Kidney (tissue), 14 donors: ENCODE data around the gene NSD2. TPM values are rescaled to one million over a fixed set of nuclear protein-coding genes. Genes with fewer than 3 reads are reported as not detected.
A peak's percentile ranks its signal among the peaks of the same experiment; 100 is the strongest.

ENCODE experiments used
- DNase-seq, 5 donors: peaks; one replicate each; pipeline ENCODE4 v3.0.0-alpha.2; 2013 to 2020
- FAIRE-seq: peaks from 2 replicates; lab custom pipeline; 2012; peaks lifted over from hg19 to GRCh38; lab: Jason Lieb, UNC
- H3K27ac ChIP-seq, 2 donors: one replicate each; pipeline ENCODE4 v1.7.0; 2013; ENCODE audit warnings: low read depth in 2 of 2, low read length in 2 of 2, inconsistent platforms in 1 of 2
- H3K27me3 ChIP-seq: one replicate; pipeline ENCODE4 v1.7.1; 2013; ENCODE audit warnings: low read length, inconsistent platforms; ENCODE audit not compliant: control insufficient read depth, insufficient read depth
- H3K36me3 ChIP-seq, 3 donors: one replicate each; pipeline versions ENCODE4 v1.7.0 to v1.7.1; 2013; ENCODE audit warnings: low read length in 3 of 3, control low read depth in 1 of 3, inconsistent platforms in 1 of 3; ENCODE audit not compliant: insufficient read depth in 3 of 3, control insufficient read depth in 2 of 3
- H3K4me1 ChIP-seq, 3 donors: one replicate each; pipeline versions ENCODE4 v1.7.0 to v1.7.1; 2013; ENCODE audit warnings: low read length in 3 of 3, inconsistent platforms in 1 of 3, low read depth in 1 of 3; ENCODE audit not compliant: control insufficient read depth in 2 of 3, insufficient read depth in 2 of 3
- H3K4me3 ChIP-seq, 3 donors: one replicate each; pipeline versions ENCODE4 v1.7.0 to v1.8.1; 2013; ENCODE audit warnings: low read length in 3 of 3, control low read depth in 1 of 3, inconsistent platforms in 1 of 3
- H3K9ac ChIP-seq, 3 donors: one replicate each; pipeline versions ENCODE4 v1.7.0 to v1.7.1; 2013; ENCODE audit warnings: low read length in 3 of 3, control low read depth in 1 of 3, inconsistent platforms in 1 of 3
- H3K9me3 ChIP-seq, 3 donors: one replicate each; pipeline versions ENCODE4 v1.7.0 to v1.7.1; 2013; ENCODE audit warnings: low read length in 3 of 3, control low read depth in 1 of 3, inconsistent platforms in 1 of 3; ENCODE audit not compliant: control insufficient read depth in 2 of 3, insufficient read depth in 1 of 3
- intact Hi-C: fragments of 100-400 bp; cut with DNase I; formaldehyde crosslinking; loops from one replicate; pipeline ENCODE4 v1.11.1; 2022
- polyA plus RNA-seq: library from polyadenylated mRNA; stranded (reverse); fragments of 350-450 nt; fragmentation: Illumina TruSeq; extraction: RNeasy Lipid Tissue Mini Kit (QIAGEN cat#74804); gene quantifications from one replicate; pipeline ENCODE4 v1.2.3, GENCODE V29; 2014; ENCODE audit warnings: low read depth, low replicate concordance; ENCODE audit not compliant: insufficient read depth
- total RNA-seq: library from RNA; stranded (reverse); fragmentation: NEBNext Ultra II Directional; extraction: Animal tissue kit (Norgen Biotek cat#: 25700); gene quantifications from one replicate; pipeline ENCODE4 v1.2.1, GENCODE V29; 2021
- TF ChIP-seq, protein P1 (sequence below): IDR thresholded peaks from 3 replicates; pipeline ENCODE4 v1.5.1; 2012; ENCODE audit warnings: mild to moderate bottlenecking, moderate library complexity, borderline replicate concordance; ENCODE audit not compliant: insufficient read depth; ENCODE audit errors: extremely low read depth
- donor health status: control.
- donor health status: control.
- donor health status: control.
- donor health status: control.
- donor health status: control.
- donor health status: DM: yes; HTN: yes; CAD: no.
- donor health status: Normal renal cell carcinoma (clear cell type).

NSD2 gene
- total and polyA plus RNA-seq, 2 donors from 2014 or later: 5.5 to 51.2 TPM

DNA sequence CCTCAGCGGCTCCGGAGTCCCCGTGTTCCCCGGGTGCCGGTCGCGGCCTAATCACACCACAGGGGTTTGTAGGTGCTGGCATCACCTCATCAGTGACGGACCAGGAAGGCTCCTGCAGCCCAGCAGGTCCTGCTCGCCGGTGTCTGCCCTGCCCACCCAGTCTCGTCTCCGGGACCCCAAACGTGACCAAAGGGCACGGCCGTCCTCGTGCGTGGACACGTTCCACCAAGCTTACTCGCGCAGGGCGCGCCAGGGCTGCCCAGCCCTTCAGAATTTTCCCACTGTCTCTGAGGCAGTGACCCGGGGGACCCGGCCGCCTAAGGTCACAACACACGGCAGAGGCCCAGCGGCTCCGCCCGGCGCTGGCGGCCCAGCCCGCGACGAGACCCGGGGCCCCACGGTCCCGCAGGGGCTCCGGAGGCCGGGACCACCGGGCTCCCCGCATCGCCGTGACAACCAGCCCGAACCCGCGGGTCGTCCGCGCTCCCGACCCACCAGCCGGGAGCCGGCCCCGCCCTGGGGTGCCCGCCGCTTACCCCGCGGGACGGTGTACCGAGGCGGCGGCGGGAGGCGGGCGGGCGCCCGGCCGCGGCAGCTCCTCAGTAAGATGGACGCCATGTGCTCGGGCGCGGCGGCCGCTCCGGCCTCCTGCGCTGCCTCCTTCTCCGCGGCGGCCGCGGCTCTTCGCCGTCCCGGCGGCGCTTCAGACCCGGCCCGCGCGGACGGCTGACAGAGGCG is 15.7 kb upstream of the NSD2 start:
- H3K4me1 ChIP-seq: peaks cover 0 to 40% (median 7%) of the 10 kb centered on the region in 3 donors

DNA sequence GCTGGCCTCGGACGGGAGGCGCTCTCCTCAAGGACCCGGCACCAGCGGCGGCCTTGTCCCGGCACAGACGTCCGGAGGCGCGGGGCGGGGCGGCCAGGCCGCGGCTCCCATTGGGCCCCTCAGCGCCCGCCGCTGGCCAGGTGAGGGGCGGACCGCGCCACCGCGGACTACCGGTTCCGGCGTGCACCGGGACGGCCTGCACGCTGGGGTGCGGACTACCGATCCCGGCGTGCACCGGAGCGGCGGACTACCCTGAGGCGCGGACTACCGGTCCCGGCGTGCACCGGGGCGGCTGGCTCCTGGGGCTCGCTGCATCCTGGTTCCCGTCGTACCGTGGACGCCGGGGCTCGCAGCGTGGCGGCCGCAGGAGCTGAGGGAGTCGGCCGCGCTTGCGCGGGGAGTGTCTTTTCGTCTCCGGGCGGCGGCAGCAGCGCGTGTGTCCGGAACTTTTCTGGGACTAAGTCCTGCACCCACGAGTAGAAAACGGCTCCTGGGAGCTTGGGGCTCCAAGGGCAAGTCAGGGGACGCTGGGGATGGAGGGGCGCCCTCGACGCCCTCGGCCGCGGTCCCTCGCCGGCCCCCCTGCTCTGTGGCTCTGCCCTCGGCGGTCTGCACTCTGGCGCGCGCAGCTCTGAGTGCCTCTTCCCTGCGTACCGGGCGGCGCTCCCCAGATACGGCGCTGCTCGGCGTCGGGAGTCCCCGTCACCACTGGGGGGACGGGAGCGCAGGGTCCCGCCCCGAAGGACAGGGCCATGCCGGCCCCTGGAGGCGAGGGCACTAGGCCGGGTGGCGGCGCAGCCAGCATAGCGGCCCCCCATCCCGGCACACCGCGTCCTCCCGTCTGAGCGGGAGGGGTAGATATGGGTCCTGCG is 14.9 kb upstream of the NSD2 start, which contains the start of gene LETM1:
LETM1 (minus strand) TSS at position 86 of the 872 bp plus-strand sequence. CDS start 206 bp downstream, outside the sequence.
- peak within 1 kb of the TSS; percentile 76 to 80 for H3K27ac ChIP-seq
- intact Hi-C loops: no loop called here
- no peaks in the 10 kb centered on the region for H3K36me3 ChIP-seq
- H3K9me3 ChIP-seq: no peaks in the 10 kb centered on the region
- DNase-seq (peak; percentile 96 to 99 (median 97)), FAIRE-seq (no peak)
- H3K27me3 ChIP-seq: no peaks in the 10 kb centered on the region
- H3K9ac ChIP-seq: peak within 1 kb of the TSS; percentile 30 to 82 (median 71)
- H3K4me3 ChIP-seq: peak within 1 kb of the TSS; percentile 66 to 80 (median 73)
- TF ChIP-seq, protein P1, sequence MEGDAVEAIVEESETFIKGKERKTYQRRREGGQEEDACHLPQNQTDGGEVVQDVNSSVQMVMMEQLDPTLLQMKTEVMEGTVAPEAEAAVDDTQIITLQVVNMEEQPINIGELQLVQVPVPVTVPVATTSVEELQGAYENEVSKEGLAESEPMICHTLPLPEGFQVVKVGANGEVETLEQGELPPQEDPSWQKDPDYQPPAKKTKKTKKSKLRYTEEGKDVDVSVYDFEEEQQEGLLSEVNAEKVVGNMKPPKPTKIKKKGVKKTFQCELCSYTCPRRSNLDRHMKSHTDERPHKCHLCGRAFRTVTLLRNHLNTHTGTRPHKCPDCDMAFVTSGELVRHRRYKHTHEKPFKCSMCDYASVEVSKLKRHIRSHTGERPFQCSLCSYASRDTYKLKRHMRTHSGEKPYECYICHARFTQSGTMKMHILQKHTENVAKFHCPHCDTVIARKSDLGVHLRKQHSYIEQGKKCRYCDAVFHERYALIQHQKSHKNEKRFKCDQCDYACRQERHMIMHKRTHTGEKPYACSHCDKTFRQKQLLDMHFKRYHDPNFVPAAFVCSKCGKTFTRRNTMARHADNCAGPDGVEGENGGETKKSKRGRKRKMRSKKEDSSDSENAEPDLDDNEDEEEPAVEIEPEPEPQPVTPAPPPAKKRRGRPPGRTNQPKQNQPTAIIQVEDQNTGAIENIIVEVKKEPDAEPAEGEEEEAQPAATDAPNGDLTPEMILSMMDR: no peak
- peaks cover 0 to 34% (median 7%) of the 10 kb centered on the region in 3 donors for H3K4me1 ChIP-seq

More for the DNA sequence above, 15.7 kb upstream of the NSD2 start:
- no peaks in the 10 kb centered on the region for H3K36me3 ChIP-seq
- FAIRE-seq (no peak), DNase-seq (peak in 3 of 5 donors; percentile 29 to 87 (median 74))
- H3K9me3 ChIP-seq: no peaks in the 10 kb centered on the region
- H3K9ac ChIP-seq: peak overlapping the region in 2 of 3 donors; percentile 69 to 82
- H3K27ac ChIP-seq: peak overlapping the region; percentile 69 to 76
- intact Hi-C loops: no loop called here
- no peaks in the 10 kb centered on the region for H3K27me3 ChIP-seq
- H3K4me3 ChIP-seq: peak overlapping the region; percentile 58 to 80 (median 73)
- TF ChIP-seq, protein P1: no peak

DNA sequence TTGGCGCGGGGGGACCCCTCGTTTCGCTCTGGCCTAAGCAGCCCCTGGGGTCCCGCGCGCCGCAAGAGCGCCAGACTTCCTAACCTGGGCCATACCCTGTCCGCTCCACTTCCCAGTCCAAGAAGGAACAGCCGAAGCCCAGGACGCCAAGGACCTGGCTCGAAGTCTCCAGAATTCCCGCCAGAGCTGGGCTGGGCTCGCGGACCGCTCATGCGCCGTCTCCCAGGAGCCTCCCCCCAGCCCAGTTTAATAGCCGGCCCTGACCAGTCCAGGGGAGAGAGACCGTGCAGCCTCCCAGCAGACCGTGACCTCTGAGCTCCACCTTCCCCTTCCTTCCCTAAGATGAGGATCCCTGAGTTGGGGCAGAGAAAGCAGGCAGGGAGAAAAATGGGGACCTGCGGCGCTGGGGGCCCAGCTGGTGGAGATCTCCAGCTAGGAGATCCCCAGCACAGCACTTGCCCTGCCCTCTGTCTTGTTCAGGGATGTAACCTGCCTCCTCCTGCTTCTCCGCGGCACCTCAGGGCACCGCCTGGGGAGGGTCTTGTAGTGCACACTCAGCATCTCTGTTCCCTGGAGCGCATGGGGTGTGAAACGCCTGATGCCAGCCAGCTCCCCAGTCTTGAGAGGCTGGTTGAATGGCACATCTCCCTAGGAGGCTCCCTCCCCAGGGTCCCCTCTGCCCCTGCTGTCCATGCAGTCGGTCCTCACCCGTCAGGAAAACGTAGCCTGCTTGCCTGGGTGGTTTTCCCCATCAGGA is 14.1 kb upstream of the NSD2 start:
- H3K9ac ChIP-seq: peak overlapping the region in 2 of 3 donors; percentile 71 to 80
- DNase-seq: peak; percentile 69 to 90 (median 83)
- no peak for FAIRE-seq
- intact Hi-C loops: no loop called here
- H3K36me3 ChIP-seq: no peaks in the 10 kb centered on the region
- H3K27ac ChIP-seq: peak overlapping the region; percentile 76 to 80
- peaks cover 0 to 28% (median under 1%) of the 10 kb centered on the region in 3 donors for H3K4me1 ChIP-seq
- no peaks in the 10 kb centered on the region for H3K27me3 ChIP-seq
- peak overlapping the region; percentile 66 to 74 (median 69) for H3K4me3 ChIP-seq
- TF ChIP-seq, protein P1: no peak
- no peaks in the 10 kb centered on the region for H3K9me3 ChIP-seq
